ENCODE data around the gene EIF5A2. TPM values are rescaled to one million over a fixed set of nuclear protein-coding genes. Genes with fewer than 3 reads are reported as not detected.
A peak's percentile ranks its signal among the peaks of the same experiment; 100 is the strongest.

The EIF5A2 gene
- total and polyA plus RNA-seq, 5 donors = 2.6 to 14.0 (median 10.5) TPM

- no peaks in the 10 kb centered on the region for H3K4me1 ChIP-seq (ENCODE audit: control insufficient read depth, insufficient read depth, low read length)
- DNase-seq = no peak
- no peaks in the 10 kb centered on the region for H3K9me3 ChIP-seq (ENCODE audit: control insufficient read depth, low read length)
- no peak overlapping the region for H3K27ac ChIP-seq (ENCODE audit: low read length)
- no peaks in the 10 kb centered on the region for H3K27me3 ChIP-seq (ENCODE audit: control insufficient read depth, insufficient read depth)
- ATAC-seq = no peak
- H3K4me3 ChIP-seq (ENCODE audit: low read length) = no peak overlapping the region
- intact Hi-C loops (cut with DNase I) = no loop called here
- 72% methylated on average over 4 of the region's 4 CpGs for WGBS
Observed at GRCh38 chr3:170918715-170919114, 10.3 kb upstream of the EIF5A2 start.

- Histone ChIP-seq H3K9me3 (ENCODE audit: control insufficient read depth, low read length) (no peaks in the 10 kb centered on the region), H3K4me3 (ENCODE audit: low read length) (no peak overlapping the region), H3K4me1 (ENCODE audit: control insufficient read depth, insufficient read depth, low read length) (no peaks in the 10 kb centered on the region), H3K27ac (ENCODE audit: low read length) (no peak overlapping the region), H3K27me3 (ENCODE audit: control insufficient read depth, insufficient read depth) (no peaks in the 10 kb centered on the region)
- intact Hi-C loops (cut with DNase I) = no loop called here
- 33% methylated on average over 1 of the region's 1 CpG for WGBS
- ATAC-seq (no peak), DNase-seq (no peak)
Observed at GRCh38 chr3:170914690-170915089, 6.3 kb upstream of the EIF5A2 start.

GRCh38 chr3:170914212-170914611 lies 5.8 kb upstream of the EIF5A2 start:
- ATAC-seq (no peak), DNase-seq (no peak)
- 93% methylated on average over 5 of the region's 5 CpGs for WGBS
- H3K27ac ChIP-seq (ENCODE audit: low read length) = no peak overlapping the region
- H3K9me3 ChIP-seq (ENCODE audit: control insufficient read depth, low read length) = no peaks in the 10 kb centered on the region
- H3K27me3 ChIP-seq (ENCODE audit: control insufficient read depth, insufficient read depth) = no peaks in the 10 kb centered on the region
- H3K4me3 ChIP-seq (ENCODE audit: low read length) = no peak overlapping the region
- no peaks in the 10 kb centered on the region for H3K4me1 ChIP-seq (ENCODE audit: control insufficient read depth, insufficient read depth, low read length)
- intact Hi-C loops (cut with DNase I) = no loop called here

DNA sequence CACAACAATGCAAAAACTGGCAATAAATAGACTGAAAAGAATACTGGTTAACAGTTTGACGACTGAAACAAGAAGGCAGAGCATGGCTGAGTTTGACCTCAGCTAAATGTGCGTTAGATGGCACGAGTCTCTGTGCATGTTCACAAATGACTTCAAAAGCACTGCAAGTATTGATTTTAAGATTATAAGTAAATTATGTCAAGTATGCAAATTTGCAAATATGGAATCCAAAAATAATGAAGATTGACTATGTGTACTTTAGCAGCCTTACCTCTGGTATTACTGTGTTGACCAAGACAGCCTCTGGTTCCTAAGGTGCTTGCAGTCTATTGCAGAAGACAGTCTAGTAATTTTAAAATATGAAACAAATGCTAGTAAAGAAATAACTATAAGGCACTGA lies 2.6 kb upstream of the EIF5A2 start:
- H3K4me3 ChIP-seq (ENCODE audit: low read length) = no peak overlapping the region
- no peak for ATAC-seq
- 95% methylated on average over 3 of the region's 3 CpGs for WGBS

DNA sequence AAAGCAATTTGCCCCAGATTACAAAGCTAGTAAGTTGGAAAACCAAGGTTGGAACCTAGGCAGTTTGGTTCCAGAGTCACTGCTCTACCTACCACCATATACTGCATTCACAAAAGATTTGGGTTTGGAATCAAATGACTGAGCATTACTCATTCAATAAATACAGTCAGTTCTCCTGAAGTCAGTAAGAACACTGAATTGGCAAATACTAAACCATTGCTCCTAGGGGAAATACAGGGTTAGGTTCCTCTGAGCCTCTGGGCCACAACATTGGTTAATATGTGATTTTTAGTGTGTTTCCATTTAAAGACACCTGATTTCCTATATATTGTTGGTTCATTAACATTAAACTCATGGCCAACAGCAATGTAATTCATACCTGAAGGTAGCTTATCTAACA lies 2.1 kb upstream of the EIF5A2 start:
- no peaks in the 10 kb centered on the region for H3K9me3 ChIP-seq (ENCODE audit: control insufficient read depth, low read length)
- H3K27me3 ChIP-seq (ENCODE audit: control insufficient read depth, insufficient read depth) = no peaks in the 10 kb centered on the region
- intact Hi-C loops (cut with DNase I) = no loop called here
- H3K4me1 ChIP-seq (ENCODE audit: control insufficient read depth, insufficient read depth, low read length) = no peaks in the 10 kb centered on the region
- H3K27ac ChIP-seq (ENCODE audit: low read length) = no peak overlapping the region
- DNase-seq = no peak
- ATAC-seq = no peak
- no peak overlapping the region for H3K4me3 ChIP-seq (ENCODE audit: low read length)

More for the DNA sequence above, 2.6 kb upstream of the EIF5A2 start:
- intact Hi-C loops (cut with DNase I) = no loop called here
- H3K27me3 ChIP-seq (ENCODE audit: control insufficient read depth, insufficient read depth) = no peaks in the 10 kb centered on the region
- no peaks in the 10 kb centered on the region for H3K9me3 ChIP-seq (ENCODE audit: control insufficient read depth, low read length)
- no peak overlapping the region for H3K27ac ChIP-seq (ENCODE audit: low read length)
- H3K4me1 ChIP-seq (ENCODE audit: control insufficient read depth, insufficient read depth, low read length) = no peaks in the 10 kb centered on the region
- no peak for DNase-seq

- Histone ChIP-seq H3K27ac (ENCODE audit: low read length) (no peak overlapping the region), H3K27me3 (ENCODE audit: control insufficient read depth, insufficient read depth) (no peaks in the 10 kb centered on the region), H3K4me1 (ENCODE audit: control insufficient read depth, insufficient read depth, low read length) (no peaks in the 10 kb centered on the region), H3K4me3 (ENCODE audit: low read length) (no peak overlapping the region), H3K9me3 (ENCODE audit: control insufficient read depth, low read length) (no peaks in the 10 kb centered on the region)
- no peak for ATAC-seq
- DNase-seq = peak in 1 of 3 donors; percentile 54
- WGBS = 86% methylated on average over 17 of the region's 17 CpGs
- intact Hi-C loops (cut with DNase I) = no loop called here
Observed at GRCh38 chr3:170909129-170909903, 879 bp upstream of the EIF5A2 start.

DNA sequence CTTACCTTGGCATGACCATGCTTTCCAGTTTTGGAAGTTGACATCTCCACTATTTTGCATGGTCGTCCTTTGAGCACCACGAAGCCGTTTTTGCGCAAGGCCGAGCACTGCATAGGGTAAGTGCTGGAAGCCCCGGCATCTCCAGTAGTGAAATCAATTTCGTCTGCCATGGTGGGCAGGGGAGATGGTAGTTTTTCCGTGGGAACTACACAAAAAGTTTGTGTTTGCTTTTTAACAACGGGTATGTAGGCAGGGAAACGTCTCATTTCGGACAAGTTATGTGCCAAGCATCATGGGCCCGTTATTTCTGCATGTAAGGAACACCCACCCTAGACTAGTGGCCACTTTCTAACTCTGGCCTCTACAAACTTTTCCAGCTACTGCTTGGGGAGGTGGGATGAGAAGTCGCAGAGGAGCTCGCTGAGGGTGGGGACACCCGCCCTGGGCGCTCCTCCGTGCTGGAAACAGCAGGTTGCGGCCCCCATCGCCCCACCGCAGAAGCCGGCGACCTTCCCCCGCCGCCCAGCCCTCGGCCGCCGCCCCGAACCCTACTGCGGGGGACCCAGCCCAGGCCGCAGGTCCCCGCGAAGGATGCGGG lies 701 bp downstream of the EIF5A2 start:
- ATAC-seq (no peak), DNase-seq (peak in 2 of 3 donors; percentile 30 to 74)
- Histone ChIP-seq H3K9me3 (ENCODE audit: control insufficient read depth, low read length) (no peaks in the 10 kb centered on the region), H3K4me1 (ENCODE audit: control insufficient read depth, insufficient read depth, low read length) (no peaks in the 10 kb centered on the region), H3K27me3 (ENCODE audit: control insufficient read depth, insufficient read depth) (no peaks in the 10 kb centered on the region), H3K4me3 (ENCODE audit: low read length) (peak overlapping the region; percentile 71), H3K27ac (ENCODE audit: low read length) (no peak overlapping the region)
- WGBS = 5% methylated on average over 33 of the region's 33 CpGs
- intact Hi-C loops (cut with DNase I) = no loop called here

- DNase-seq (no peak), ATAC-seq (no peak)
- Histone ChIP-seq H3K4me3 (ENCODE audit: low read length) (no peak overlapping the region), H3K27ac (ENCODE audit: low read length) (no peak overlapping the region), H3K4me1 (ENCODE audit: control insufficient read depth, insufficient read depth, low read length) (no peaks in the 10 kb centered on the region), H3K9me3 (ENCODE audit: control insufficient read depth, low read length) (no peaks in the 10 kb centered on the region), H3K27me3 (ENCODE audit: control insufficient read depth, insufficient read depth) (no peaks in the 10 kb centered on the region)
- WGBS = 93% methylated on average over 2 of the region's 2 CpGs
- intact Hi-C loops (cut with DNase I) = no loop called here
Observed at GRCh38 chr3:170905862-170906261, 2.6 kb downstream of the EIF5A2 start.

- Histone ChIP-seq H3K4me1 (ENCODE audit: control insufficient read depth, insufficient read depth, low read length) (no peaks in the 10 kb centered on the region), H3K27me3 (ENCODE audit: control insufficient read depth, insufficient read depth) (no peaks in the 10 kb centered on the region), H3K27ac (ENCODE audit: low read length) (no peak overlapping the region), H3K4me3 (ENCODE audit: low read length) (no peak overlapping the region), H3K9me3 (ENCODE audit: control insufficient read depth, low read length) (no peaks in the 10 kb centered on the region)
- intact Hi-C loops (cut with DNase I) = no loop called here
- ATAC-seq = no peak
- DNase-seq = no peak
- 97% methylated on average over 3 of the region's 3 CpGs for WGBS
Observed at GRCh38 chr3:170903123-170903522, 5.3 kb downstream of the EIF5A2 start.

- DNase-seq (no peak), ATAC-seq (no peak)
- Histone ChIP-seq H3K4me1 (ENCODE audit: control insufficient read depth, insufficient read depth, low read length) (no peaks in the 10 kb centered on the region), H3K9me3 (ENCODE audit: control insufficient read depth, low read length) (no peaks in the 10 kb centered on the region), H3K4me3 (ENCODE audit: low read length) (no peak overlapping the region), H3K27me3 (ENCODE audit: control insufficient read depth, insufficient read depth) (no peaks in the 10 kb centered on the region), H3K27ac (ENCODE audit: low read length) (no peak overlapping the region)
- 95% methylated on average over 1 of the region's 1 CpG for WGBS
- intact Hi-C loops (cut with DNase I) = no loop called here
Observed at GRCh38 chr3:170899455-170899854, 9.0 kb downstream of the EIF5A2 start.

- no peaks in the 10 kb centered on the region for H3K4me1 ChIP-seq (ENCODE audit: control insufficient read depth, insufficient read depth, low read length)
- intact Hi-C loops (cut with DNase I) = no loop called here
- no peak overlapping the region for H3K4me3 ChIP-seq (ENCODE audit: low read length)
- no peaks in the 10 kb centered on the region for H3K27me3 ChIP-seq (ENCODE audit: control insufficient read depth, insufficient read depth)
- DNase-seq (no peak), ATAC-seq (no peak)
- H3K27ac ChIP-seq (ENCODE audit: low read length) = no peak overlapping the region
- 94% methylated on average over 2 of the region's 2 CpGs for WGBS
- no peaks in the 10 kb centered on the region for H3K9me3 ChIP-seq (ENCODE audit: control insufficient read depth, low read length)
Observed at GRCh38 chr3:170897978-170898377, 10.5 kb downstream of the EIF5A2 start.
